ENCODE data around the gene STON2.

- TF ChIP-seq, protein P1, sequence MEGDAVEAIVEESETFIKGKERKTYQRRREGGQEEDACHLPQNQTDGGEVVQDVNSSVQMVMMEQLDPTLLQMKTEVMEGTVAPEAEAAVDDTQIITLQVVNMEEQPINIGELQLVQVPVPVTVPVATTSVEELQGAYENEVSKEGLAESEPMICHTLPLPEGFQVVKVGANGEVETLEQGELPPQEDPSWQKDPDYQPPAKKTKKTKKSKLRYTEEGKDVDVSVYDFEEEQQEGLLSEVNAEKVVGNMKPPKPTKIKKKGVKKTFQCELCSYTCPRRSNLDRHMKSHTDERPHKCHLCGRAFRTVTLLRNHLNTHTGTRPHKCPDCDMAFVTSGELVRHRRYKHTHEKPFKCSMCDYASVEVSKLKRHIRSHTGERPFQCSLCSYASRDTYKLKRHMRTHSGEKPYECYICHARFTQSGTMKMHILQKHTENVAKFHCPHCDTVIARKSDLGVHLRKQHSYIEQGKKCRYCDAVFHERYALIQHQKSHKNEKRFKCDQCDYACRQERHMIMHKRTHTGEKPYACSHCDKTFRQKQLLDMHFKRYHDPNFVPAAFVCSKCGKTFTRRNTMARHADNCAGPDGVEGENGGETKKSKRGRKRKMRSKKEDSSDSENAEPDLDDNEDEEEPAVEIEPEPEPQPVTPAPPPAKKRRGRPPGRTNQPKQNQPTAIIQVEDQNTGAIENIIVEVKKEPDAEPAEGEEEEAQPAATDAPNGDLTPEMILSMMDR (IDR thresholded peaks at IDR 0.05): no peak
- no peak for TF ChIP-seq POLR2A (IDR thresholded peaks at IDR 0.05)
Observed at GRCh38 chr14:81220580-81220829, 179.6 kb downstream of the STON2 start.

Measured in uterus (tissue), 2 donors.